Spleen (tissue), 11 donors: ENCODE data around the gene SRP54. TPM values are rescaled to one million over a fixed set of nuclear protein-coding genes. Genes with fewer than 3 reads are reported as not detected.

Source experiments
- DNase-seq: peaks from one replicate; pipeline ENCODE4 v3.0.0-alpha.2; 2020
- H3K27ac ChIP-seq, 8 donors: fragments of 200-600 bp; sonication (generic) in 7 of 8; 1 replicate in 4 of 8; 2 replicates in 4 of 8; pipeline versions ENCODE4 v1.5.0 to v1.8.0; 2016 to 2021; ENCODE audit warnings: inconsistent platforms in 4 of 8, mild to moderate bottlenecking in 4 of 8, moderate library complexity in 1 of 8
- H3K27me3 ChIP-seq, 7 donors: fragments of 200-600 bp; sonication (generic) in 6 of 7; replicated peaks in 1 of 7; 1 replicate in 4 of 7; 2 replicates in 3 of 7; pipeline versions ENCODE4 v1.5.0 to v1.8.0; 2016 to 2021; ENCODE audit warnings: inconsistent platforms in 3 of 7, mild to moderate bottlenecking in 1 of 7
- H3K36me3 ChIP-seq, 6 donors: fragments of 200-600 bp; sonication (generic) in 5 of 6; 1 replicate in 4 of 6; 2 replicates in 2 of 6; pipeline versions ENCODE4 v1.5.0 to v1.8.0; 2016 to 2021; ENCODE audit warnings: inconsistent platforms in 2 of 6
- H3K4me1 ChIP-seq, 6 donors: fragments of 200-600 bp; sonication (generic) in 5 of 6; 1 replicate in 3 of 6; 2 replicates in 3 of 6; pipeline versions ENCODE4 v1.5.0 to v1.8.0; 2016 to 2021; ENCODE audit warnings: inconsistent platforms in 3 of 6
- H3K4me3 ChIP-seq, 8 donors: fragments of 200-600 bp; sonication (generic) in 7 of 8; 1 replicate in 4 of 8; 2 replicates in 4 of 8; pipeline versions ENCODE4 v1.5.0 to v1.8.0; 2016 to 2021; ENCODE audit warnings: inconsistent platforms in 4 of 8, mild to moderate bottlenecking in 4 of 8, moderate library complexity in 2 of 8
- H3K9me3 ChIP-seq, 8 donors: fragments of 200-600 bp; sonication (generic) in 7 of 8; 1 replicate in 4 of 8; 2 replicates in 4 of 8; pipeline versions ENCODE4 v1.5.0 to v1.8.0; 2016 to 2021; ENCODE audit warnings: inconsistent platforms in 4 of 8
- CTCF ChIP-seq, 11 experiments: fragments of 200-600 bp in 7 of 11; fragments of 450-650 bp in 4 of 11; sonication (generic) in 4 of 11; IDR thresholded peaks in 8 of 11; conservative IDR thresholded peaks in 3 of 11; 1 replicate in 7 of 11; 2 replicates in 4 of 11; pipeline versions ENCODE4 v1.4.0 to v1.8.0; 2016 to 2021; ENCODE audit warnings: antibody characterized with exemption in 11 of 11, inconsistent platforms in 4 of 11, mild to moderate bottlenecking in 1 of 11
- POLR2A ChIP-seq, 3 donors: fragments of 450-650 bp; IDR thresholded peaks; one replicate each; pipeline ENCODE4 v1.5.1; 2017; ENCODE audit warnings: antibody characterized with exemption in 3 of 3, mild to moderate bottlenecking in 1 of 3
- POLR2AphosphoS5 ChIP-seq, 3 donors: sonication (generic); formaldehyde crosslinking; IDR thresholded peaks; one replicate each; pipeline ENCODE4 v1.5.1; 2017; ENCODE audit warnings: antibody characterized with exemption in 3 of 3
- WGBS, 5 donors: extraction: QIAGEN DNeasy Blood & Tissue Kit in 3 of 5; methylation state at CpG; one replicate each; pipeline versions ENCODE4 v1.1.5 to v1.1.7; 2013 to 2018; 5-methylcytosine and 5-hydroxymethylcytosine counted together
- intact Hi-C: fragments of 100-400 bp; cut with DNase I; formaldehyde crosslinking; loops from one replicate; pipeline ENCODE4 v1.15.0; 2023; ENCODE audit warnings: low total_unique reads
- polyA plus RNA-seq, 3 donors: library from polyadenylated mRNA; stranded (reverse); fragments of 200-250 nt; gene quantifications; one replicate each; pipeline ENCODE4 v1.2.1, GENCODE V29; 2013
- total RNA-seq, 7 donors: library from RNA; depleted of rRNA in 3 of 7; stranded (reverse); fragments of >200 nt in 3 of 7; fragmentation: NEBNext Ultra II Directional in 4 of 7; extraction: Animal tissue kit (Norgen Biotek cat#: 25700) in 4 of 7; gene quantifications; one replicate each; pipeline versions ENCODE4 v1.1.0 to v1.2.1, GENCODE V29; 2016 to 2021
- donor health status: healthy with polysubstance abuse.
- donor health status: DM: no; HTN: no; CAD: no; lungs with moderate emphysema.
- donor health status: DM: no; HTN: no; CAD: no.
- donor health status: Bipolar disorder and iron deficiency.
- donor health status: healthy.
- donor health status: DM: no; HTN: no; CAD: no.
- donor health status: DM: yes; HTN: yes; CAD: no.

The SRP54 gene
- total and polyA plus RNA-seq, 10 donors, result 16.4 to 65.0 (median 49.7) TPM

- Histone ChIP-seq H3K4me1 (peaks cover 12 to 55% (median 28%) of the 10 kb centered on the region in 6 donors), H3K36me3 (peaks cover 0 to 32% (median 0%) of the 10 kb centered on the region in 6 donors), H3K4me3 (peak overlapping the region; percentile 62 to 88 (median 78)), H3K27me3 (no peaks in the 10 kb centered on the region), H3K9me3 (no peaks in the 10 kb centered on the region), H3K27ac (peak overlapping the region; percentile 93 to 99 (median 98))
- intact Hi-C loops, result no loop called here
- 24 to 30% (median 26%) methylated on average over 20 to 23 of the region's 23 CpGs for WGBS, 5 donors
- DNase-seq, result no peak
- no peak for TF ChIP-seq POLR2AphosphoS5 (IDR thresholded peaks at IDR 0.05)
- TF ChIP-seq CTCF (IDR thresholded peaks at IDR 0.05 in 8 of 11, conservative IDR thresholded peaks at IDR 0.05 in 3 of 11), result no peak
- TF ChIP-seq POLR2A (IDR thresholded peaks at IDR 0.05), result no peak
Observed at GRCh38 chr14:35046751-35047536, 64.2 kb downstream of the SRP54 start.

- intact Hi-C loops, result no loop called here
- Histone ChIP-seq H3K9me3 (no peaks in the 10 kb centered on the region), H3K36me3 (peaks cover 0 to 43% (median 0%) of the 10 kb centered on the region in 6 donors), H3K4me1 (peaks cover 12 to 55% (median 28%) of the 10 kb centered on the region in 6 donors), H3K4me3 (peak overlapping the region in 2 of 8 donors; percentile 67 to 80), H3K27ac (no peak overlapping the region), H3K27me3 (no peaks in the 10 kb centered on the region)
- DNase-seq, result no peak
- TF ChIP-seq POLR2AphosphoS5 (IDR thresholded peaks at IDR 0.05) (no peak), CTCF (IDR thresholded peaks at IDR 0.05 in 8 of 11, conservative IDR thresholded peaks at IDR 0.05 in 3 of 11) (no peak), POLR2A (IDR thresholded peaks at IDR 0.05) (no peak)
- 69 to 85% (median 81%) methylated on average over 4 of the region's 4 CpGs for WGBS, 5 donors
Observed at GRCh38 chr14:35047976-35048513, 65.3 kb downstream of the SRP54 start.

- intact Hi-C loops, result no loop called here
- peak overlapping the region in 1 of 8 donors; percentile 53 for H3K27ac ChIP-seq
- 5 to 12% (median 10%) methylated on average over 1 of the region's 1 CpG for WGBS, 5 donors
Observed at GRCh38 chr14:35050652-35051051, 67.9 kb downstream of the SRP54 start.

More at GRCh38 chr14:35050652-35051051, 67.9 kb downstream of the SRP54 start:
- Histone ChIP-seq H3K4me1 (peaks cover 11 to 46% (median 21%) of the 10 kb centered on the region in 6 donors), H3K36me3 (peaks cover 0 to 69% (median 21%) of the 10 kb centered on the region in 6 donors), H3K9me3 (no peaks in the 10 kb centered on the region), H3K27me3 (no peaks in the 10 kb centered on the region), H3K4me3 (no peak overlapping the region)
- DNase-seq, result no peak
- no peak for TF ChIP-seq CTCF (IDR thresholded peaks at IDR 0.05 in 8 of 11, conservative IDR thresholded peaks at IDR 0.05 in 3 of 11)
- TF ChIP-seq POLR2AphosphoS5 (IDR thresholded peaks at IDR 0.05), result no peak
- no peak for TF ChIP-seq POLR2A (IDR thresholded peaks at IDR 0.05)
